GM23248 (cell line): Measurements from ENCODE around the gene FOXL2NB. TPM values are rescaled to one million over a fixed set of nuclear protein-coding genes. Genes with fewer than 3 reads are reported as not detected.

Experiments used
- DNase-seq: peaks from one replicate; pipeline ENCODE4 v3.0.0-alpha.2; 2015
- H2AFZ ChIP-seq: fragments of 200-600 bp; sonication (generic); 2 replicates; pipeline ENCODE4 v1.6.1; 2016; ENCODE audit warnings: antibody characterized with exemption
- H3F3A ChIP-seq: fragments of 200-600 bp; sonication (generic); 2 replicates; pipeline ENCODE4 v1.6.1; 2016; ENCODE audit warnings: mild to moderate bottlenecking, antibody characterized with exemption, mixed run types; ENCODE audit not compliant: insufficient read depth
- H3K27ac ChIP-seq: fragments of 200-600 bp; sonication (generic); 2 replicates; pipeline ENCODE4 v1.5.1; 2016; ENCODE audit warnings: mild to moderate bottlenecking
- H3K27me3 ChIP-seq: fragments of 200-600 bp; sonication (generic); replicated peaks from 2 replicates; pipeline ENCODE4 v1.6.1; 2016; ENCODE audit warnings: mild to moderate bottlenecking; ENCODE audit not compliant: insufficient read depth
- H3K36me3 ChIP-seq: fragments of 200-600 bp; sonication (generic); 2 replicates; pipeline ENCODE4 v1.6.1; 2016; ENCODE audit warnings: low read depth, mild to moderate bottlenecking
- H3K4me1 ChIP-seq: fragments of 200-600 bp; sonication (generic); 2 replicates; pipeline ENCODE4 v1.6.1; 2016; ENCODE audit warnings: mild to moderate bottlenecking; ENCODE audit not compliant: insufficient read depth
- H3K4me2 ChIP-seq: fragments of 200-600 bp; sonication (generic); one replicate; pipeline ENCODE4 v1.6.1; 2016; ENCODE audit warnings: mild to moderate bottlenecking; ENCODE audit not compliant: unreplicated experiment
- H3K4me3 ChIP-seq: fragments of 200-600 bp; sonication (generic); 2 replicates; pipeline ENCODE4 v1.5.1; 2016; ENCODE audit warnings: mild to moderate bottlenecking
- H3K79me2 ChIP-seq: fragments of 200-600 bp; sonication (generic); 2 replicates; pipeline ENCODE4 v1.6.1; 2016; ENCODE audit warnings: mild to moderate bottlenecking; ENCODE audit not compliant: insufficient read depth
- H3K9ac ChIP-seq: fragments of 200-600 bp; sonication (generic); 2 replicates; pipeline ENCODE4 v1.6.1; 2016; ENCODE audit warnings: mild to moderate bottlenecking
- H3K9me2 ChIP-seq: fragments of 200-600 bp; sonication (generic); 2 replicates; pipeline ENCODE4 v1.6.1; 2016; ENCODE audit warnings: mixed run types, mild to moderate bottlenecking, moderate library complexity; ENCODE audit not compliant: insufficient read depth
- H3K9me3 ChIP-seq: fragments of 200-600 bp; sonication (generic); one replicate; pipeline ENCODE4 v1.6.1; 2017; ENCODE audit warnings: low read depth
- H4K20me1 ChIP-seq: fragments of 200-600 bp; sonication (generic); 2 replicates; pipeline ENCODE4 v1.6.0; 2016; ENCODE audit not compliant: insufficient read depth
- EZH2 ChIP-seq: fragments of 200-600 bp; sonication (generic); IDR thresholded peaks from 2 replicates; pipeline ENCODE4 v1.6.1; 2018; ENCODE audit warnings: antibody characterized with exemption, mild to moderate bottlenecking; ENCODE audit not compliant: insufficient read depth, poor library complexity, severe bottlenecking
- EZH2phosphoT487 ChIP-seq: fragments of 200-600 bp; sonication (generic); IDR thresholded peaks from 2 replicates; pipeline ENCODE4 v1.6.1; 2018; ENCODE audit warnings: antibody characterized with exemption, moderate library complexity, mild to moderate bottlenecking, low read depth; ENCODE audit not compliant: insufficient read depth
- WGBS, 2 experiments: methylation state at CpG; one replicate each; pipeline ENCODE4 v1.1.6; 2015 to 2017; ENCODE audit warnings: low lambda C conversion rate in 2 of 2, low coverage in 1 of 2; ENCODE audit errors: missing lambda C conversion rate in 2 of 2; 5-methylcytosine and 5-hydroxymethylcytosine counted together
- in situ Hi-C: fragments of 300-500 bp; cut with MboI; formaldehyde crosslinking; loops from 2 replicates; pipeline ENCODE4 v1.15.0; 2020
- polyA plus RNA-seq: library from polyadenylated mRNA; unstranded; fragments of >200 nt; fragmentation: Nextera tagmentation; extraction: Ambion mirVana; gene quantifications from 2 replicates; pipeline ENCODE4 v1.2.1, GENCODE V29; 2016
- total RNA-seq: library from RNA; depleted of rRNA; stranded (reverse); fragments of >200 nt; shearing (Covaris generic); gene quantifications from 2 replicates; pipeline ENCODE4 v1.2.3, GENCODE V29; 2014

Gene FOXL2NB
- total and polyA plus RNA-seq, 2 experiments from 2014 or later = 0.54 to 1.2 TPM

DNA sequence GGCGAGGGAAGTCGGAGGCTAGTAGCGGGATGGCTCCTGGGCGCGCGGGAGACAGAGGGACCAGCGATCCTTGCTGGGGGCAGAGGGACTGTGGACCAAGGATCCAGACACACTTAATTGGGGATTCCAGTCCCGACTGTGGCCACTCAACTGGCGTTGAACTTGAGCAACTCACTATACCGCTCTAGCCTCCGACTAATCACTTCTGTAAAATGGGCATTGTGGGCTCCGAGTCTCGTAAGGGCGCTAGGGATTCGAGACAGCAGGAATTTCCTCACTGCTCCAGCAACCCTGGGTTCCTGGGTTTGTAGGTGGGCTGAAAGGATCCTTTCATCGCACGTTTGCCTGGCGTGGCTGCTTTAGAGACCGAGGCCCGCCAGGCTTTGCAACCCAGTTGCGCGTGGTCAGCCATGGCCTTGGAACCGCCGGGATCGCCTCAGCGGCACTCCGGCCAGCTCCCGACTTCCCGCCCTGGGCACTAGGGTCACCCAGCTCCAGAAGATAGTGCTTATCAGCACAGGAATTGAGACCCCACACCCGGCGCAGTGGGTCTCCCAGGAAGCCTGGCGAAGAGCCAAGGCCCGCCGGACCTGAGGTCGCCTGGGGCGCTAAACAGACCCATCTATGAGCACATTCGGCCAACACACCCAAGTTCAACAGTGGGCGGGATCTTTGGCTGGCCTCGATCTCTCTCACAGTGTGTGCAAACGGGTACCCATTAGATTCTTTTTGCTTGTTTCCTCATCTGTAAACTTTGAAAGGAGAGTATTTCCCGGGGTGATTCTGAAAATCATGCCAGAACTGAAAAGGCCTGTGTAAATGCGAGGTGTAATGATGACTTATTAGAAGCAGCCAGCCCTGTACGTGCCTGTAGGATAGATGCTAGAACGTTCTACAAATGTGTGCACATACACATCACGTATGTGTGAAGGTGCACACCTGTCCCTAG is 10.0 kb upstream of the FOXL2NB start:
- no peaks in the 10 kb centered on the region for H3F3A ChIP-seq
- peaks cover 35% of the 10 kb centered on the region for H3K27me3 ChIP-seq
- 15 to 18% methylated on average over 44 to 45 of the region's 45 CpGs for WGBS, 2 experiments
- no peak overlapping the region for H3K27ac ChIP-seq
- DNase-seq = peak; percentile 37
- no peaks in the 10 kb centered on the region for H3K36me3 ChIP-seq
- peak overlapping the region; percentile 72 for H2AFZ ChIP-seq
- H3K4me2 ChIP-seq = peak overlapping the region; percentile 100
- 0 out of 2 replicates have a peak, but pooled peaks cover 8% of the 10 kb centered on the region for H3K4me1 ChIP-seq
- no peak overlapping the region for H3K9ac ChIP-seq
- peak; percentile 14 for TF ChIP-seq EZH2
- TF ChIP-seq EZH2phosphoT487 = 0 out of 2 replicates have a peak, but pooled peaks have one; percentile 15
- H4K20me1 ChIP-seq = no peaks in the 10 kb centered on the region
- no peaks in the 10 kb centered on the region for H3K79me2 ChIP-seq
- in situ Hi-C loops = loop anchor here (10.0 kb wide), 1 partner anchor 398 kb away; no protein-coding TSS in a partner anchor
- no peaks in the 10 kb centered on the region for H3K9me2 ChIP-seq
- H3K9me3 ChIP-seq = no peaks in the 10 kb centered on the region
- H3K4me3 ChIP-seq = peak overlapping the region; percentile 71

DNA sequence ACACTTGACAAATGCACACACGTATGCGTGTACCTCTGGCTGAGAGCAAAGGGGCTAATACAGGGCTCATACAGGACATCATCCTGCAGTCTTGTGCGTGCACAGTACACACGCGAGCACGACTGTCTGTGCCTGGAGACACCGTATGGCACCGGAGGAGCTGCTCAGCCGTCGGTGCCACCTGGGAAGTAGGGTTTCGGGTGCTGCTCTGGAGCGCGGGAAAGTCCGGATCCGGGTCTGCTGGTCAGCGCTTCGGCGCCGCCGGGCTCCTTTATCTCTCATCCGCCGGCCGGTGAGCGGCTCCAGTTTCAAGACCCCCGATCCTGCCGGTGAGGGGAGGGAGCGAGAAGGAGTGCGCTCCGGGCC is 9.3 kb upstream of the FOXL2NB start:
- no peak overlapping the region for H3K27ac ChIP-seq
- H3K4me1 ChIP-seq = 0 out of 2 replicates have a peak, but pooled peaks cover 8% of the 10 kb centered on the region
- H3K9me3 ChIP-seq = no peaks in the 10 kb centered on the region
- TF ChIP-seq EZH2phosphoT487 (0 out of 2 replicates have a peak, but pooled peaks have one; percentile 12), EZH2 (peak; percentile 17)
- DNase-seq = no peak
- no peaks in the 10 kb centered on the region for H4K20me1 ChIP-seq
- H3K9ac ChIP-seq = no peak overlapping the region
- no peaks in the 10 kb centered on the region for H3K36me3 ChIP-seq
- H3K4me2 ChIP-seq = no peak overlapping the region
- no peak overlapping the region for H2AFZ ChIP-seq
- no peaks in the 10 kb centered on the region for H3K9me2 ChIP-seq
- WGBS, 2 experiments = 26 to 27% methylated on average over 18 to 29 of the region's 29 CpGs
- no peaks in the 10 kb centered on the region; the same call in 1 of the 2 replicates for H3F3A ChIP-seq
- in situ Hi-C loops = loop anchor here (10.0 kb wide), 1 partner anchor 397 kb away; no protein-coding TSS in a partner anchor
- peaks cover 35% of the 10 kb centered on the region for H3K27me3 ChIP-seq
- no peak overlapping the region for H3K4me3 ChIP-seq
- H3K79me2 ChIP-seq = no peaks in the 10 kb centered on the region

DNA sequence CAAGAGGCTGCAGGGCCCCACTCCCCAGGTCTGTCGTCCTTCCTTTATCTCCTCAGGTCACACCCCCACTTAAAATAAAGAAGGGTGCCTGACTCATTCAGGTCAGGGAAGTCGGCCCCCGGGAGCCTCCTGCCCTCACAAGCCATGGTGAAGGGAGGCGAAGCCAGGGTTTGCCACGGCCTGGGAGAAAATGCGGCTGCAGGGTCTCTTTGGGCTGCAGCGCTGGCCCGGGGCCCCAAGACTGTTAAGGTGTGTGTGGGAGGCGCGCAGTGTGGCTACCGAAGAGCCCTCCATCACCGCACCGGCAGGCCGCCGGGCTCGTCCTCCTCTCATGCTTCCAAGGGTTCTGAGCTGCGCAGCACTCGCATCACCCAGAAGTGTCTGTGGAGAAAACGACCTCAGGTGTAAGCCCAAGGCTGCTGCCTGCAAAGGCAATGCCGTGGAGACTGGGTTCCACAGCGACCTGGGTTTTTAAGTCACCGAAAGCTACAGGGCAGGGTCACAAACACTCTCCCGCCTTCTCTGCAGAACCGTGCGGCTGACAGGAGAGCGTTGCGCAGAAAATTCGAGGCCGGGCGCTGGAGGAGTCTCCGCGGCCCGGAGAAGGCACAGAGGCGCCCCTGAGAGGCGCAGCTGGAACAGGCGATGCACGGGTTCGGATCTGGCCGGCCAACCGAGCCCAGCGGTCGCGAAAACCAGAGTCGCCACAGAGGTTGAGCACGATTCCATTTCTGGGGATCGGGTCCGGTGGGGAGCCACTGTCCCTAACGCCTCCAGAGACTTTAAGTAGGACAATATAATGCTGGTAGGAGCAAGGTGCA is 8.8 kb upstream of the FOXL2NB start:
- 23% methylated on average over 44 to 46 of the region's 48 CpGs for WGBS, 2 experiments
- no peaks in the 10 kb centered on the region for H4K20me1 ChIP-seq
- no peak overlapping the region for H3K4me3 ChIP-seq
- in situ Hi-C loops = loop anchor here (10.0 kb wide), 1 partner anchor 397 kb away; no protein-coding TSS in a partner anchor
- no peak overlapping the region for H3K4me2 ChIP-seq
- 0 out of 2 replicates have a peak, but pooled peaks cover 8% of the 10 kb centered on the region for H3K4me1 ChIP-seq
- peaks cover 35% of the 10 kb centered on the region for H3K27me3 ChIP-seq
- no peaks in the 10 kb centered on the region for H3K36me3 ChIP-seq
- TF ChIP-seq EZH2 (peak; percentile 55), EZH2phosphoT487 (no peak)
- H3K27ac ChIP-seq = no peak overlapping the region
- no peak overlapping the region for H3K9ac ChIP-seq
- H3K9me2 ChIP-seq = no peaks in the 10 kb centered on the region
- no peak overlapping the region for H2AFZ ChIP-seq
- H3K9me3 ChIP-seq = no peaks in the 10 kb centered on the region
- DNase-seq = no peak
- H3F3A ChIP-seq = no peaks in the 10 kb centered on the region; the same call in 1 of the 2 replicates
- H3K79me2 ChIP-seq = no peaks in the 10 kb centered on the region

DNA sequence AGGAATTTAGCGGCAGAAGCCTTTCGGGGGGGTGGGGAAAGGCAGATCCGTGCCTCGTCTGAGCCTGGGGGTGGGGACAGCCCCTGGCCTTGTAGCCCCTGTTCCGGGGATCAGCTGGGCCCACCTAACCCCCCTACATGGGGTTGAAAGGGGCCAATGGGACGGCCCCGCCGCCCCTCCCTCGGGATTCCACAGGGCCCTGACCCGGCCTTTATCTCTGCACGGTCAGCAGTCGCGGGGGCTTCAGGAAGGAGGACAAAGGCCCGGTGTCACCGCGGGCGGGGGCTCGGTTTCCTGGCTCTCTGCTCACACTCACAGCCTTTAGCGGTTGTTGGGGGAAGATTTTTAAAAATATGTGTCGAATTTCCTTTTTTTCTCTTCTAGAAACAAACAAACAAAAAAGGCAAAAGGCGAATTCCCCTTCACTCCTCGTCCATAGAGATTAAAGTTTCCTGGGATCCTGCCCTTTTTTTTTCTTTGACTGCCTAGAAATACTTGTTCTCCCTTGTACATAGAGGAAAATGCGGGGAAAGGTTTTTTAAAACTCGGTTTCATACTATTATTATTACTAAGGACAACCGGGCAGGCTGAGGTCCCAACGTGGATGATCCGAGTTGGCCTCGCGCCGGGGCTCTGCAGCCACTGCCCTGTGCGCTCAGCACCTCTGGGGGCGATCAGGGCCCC is 8.0 kb upstream of the FOXL2NB start:
- DNase-seq = no peak
- Histone ChIP-seq H3K9me2 (no peaks in the 10 kb centered on the region), H3F3A (no peaks in the 10 kb centered on the region; the same call in 1 of the 2 replicates), H3K4me3 (no peak overlapping the region), H2AFZ (no peak overlapping the region), H3K27ac (no peak overlapping the region), H3K9ac (no peak overlapping the region), H3K27me3 (peaks cover 35% of the 10 kb centered on the region), H3K9me3 (no peaks in the 10 kb centered on the region), H3K4me1 (0 out of 2 replicates have a peak, but pooled peaks cover 8% of the 10 kb centered on the region), H3K36me3 (no peaks in the 10 kb centered on the region), H3K79me2 (no peaks in the 10 kb centered on the region), H4K20me1 (no peaks in the 10 kb centered on the region), H3K4me2 (no peak overlapping the region)
- in situ Hi-C loops = loop anchor here (10.0 kb wide), 1 partner anchor 396 kb away; no protein-coding TSS in a partner anchor
- 38 to 39% methylated on average over 30 to 32 of the region's 32 CpGs for WGBS, 2 experiments
- TF ChIP-seq EZH2 (no peak), EZH2phosphoT487 (0 out of 2 replicates have a peak, but pooled peaks have one; percentile 11)
